Measurements from ENCODE around the gene RBKS. TPM values are rescaled to one million over a fixed set of nuclear protein-coding genes. Genes with fewer than 3 reads are reported as not detected.

The RBKS gene
- total RNA-seq, 1 experiment from 2014 or later: 9.2 TPM

GRCh38 chr2:27762951-27763906, 127.0 kb downstream of the RBKS start:
- peaks cover 28% of the 10 kb centered on the region for H3K4me1 Mint-ChIP-seq (ENCODE audit: insufficient read depth, unreplicated experiment)
- ChIA-PET CTCF (no interaction called here), POLR2A (interaction anchor here (0.6 to 3.4 kb wide), 5 partner anchors 9 to 104 kb away, joined by 3 to 39 read pairs (median 4); partner anchors contain the start of gene MRPL33)
- H3K27me3 Mint-ChIP-seq (ENCODE audit: insufficient read depth, unreplicated experiment): no peaks in the 10 kb centered on the region
- H3K36me3 Mint-ChIP-seq (ENCODE audit: insufficient read depth, unreplicated experiment): peaks cover 6% of the 10 kb centered on the region
- peak overlapping the region; percentile 90 for H3K27ac Mint-ChIP-seq (ENCODE audit: low read depth, unreplicated experiment)
- DNase-seq (ENCODE audit: unreplicated experiment): no peak
- BruUV-seq (replicated peaks): no TSS peak
- intact Hi-C loops (cut with micrococcal nuclease): no loop called here
- no peak for TF ChIP-seq CTCF (IDR thresholded peaks at IDR 0.05; ENCODE audit: unreplicated experiment)
- H3K4me3 Mint-ChIP-seq (ENCODE audit: unreplicated experiment): no peak overlapping the region
- no peaks in the 10 kb centered on the region for H3K9me3 Mint-ChIP-seq (ENCODE audit: unreplicated experiment)

- no peak for TF ChIP-seq CTCF (IDR thresholded peaks at IDR 0.05; ENCODE audit: unreplicated experiment)
- CTCF ChIA-PET: interaction anchor here (0.6 kb wide), 1 partner anchor 324 kb away, joined by 3 read pairs; no protein-coding TSS in a partner anchor
- H3K4me1 Mint-ChIP-seq (ENCODE audit: insufficient read depth, unreplicated experiment): peaks cover 58% of the 10 kb centered on the region
- no peak overlapping the region for H3K4me3 Mint-ChIP-seq (ENCODE audit: unreplicated experiment)
- H3K27me3 Mint-ChIP-seq (ENCODE audit: insufficient read depth, unreplicated experiment): no peaks in the 10 kb centered on the region
- no peaks in the 10 kb centered on the region for H3K9me3 Mint-ChIP-seq (ENCODE audit: unreplicated experiment)
- H3K27ac Mint-ChIP-seq (ENCODE audit: low read depth, unreplicated experiment): no peak overlapping the region
- no TSS peak for BruUV-seq (replicated peaks)
- intact Hi-C loops (cut with micrococcal nuclease): loop anchor here (10.0 kb wide), 1 partner anchor 518 kb away; no protein-coding TSS in a partner anchor
- POLR2A ChIA-PET: no interaction called here
- peaks cover 5% of the 10 kb centered on the region for H3K36me3 Mint-ChIP-seq (ENCODE audit: insufficient read depth, unreplicated experiment)
- no peak for DNase-seq (ENCODE audit: unreplicated experiment)
Observed at GRCh38 chr2:27756544-27757498, 133.4 kb downstream of the RBKS start.

DNA sequence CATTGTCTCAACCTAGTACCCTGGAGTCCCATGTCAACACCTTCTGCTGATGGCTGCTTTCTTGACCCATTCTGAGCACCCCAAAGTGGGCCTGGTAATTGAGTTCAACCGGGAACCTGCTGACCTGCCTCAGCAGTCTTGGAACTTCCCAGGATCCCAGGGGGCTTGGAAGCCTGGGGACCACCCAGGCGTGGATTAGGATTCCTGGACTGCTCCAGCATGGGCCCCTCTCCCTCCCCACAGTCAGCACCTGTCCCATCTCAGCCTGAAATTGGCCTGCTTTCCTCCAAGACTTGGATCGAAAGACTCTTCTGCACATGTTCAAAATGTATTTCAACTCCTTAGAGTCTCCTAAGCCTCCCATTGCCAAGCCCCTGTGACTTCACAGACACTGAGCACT, 134.1 kb downstream of the RBKS start:
- intact Hi-C loops (cut with micrococcal nuclease): loop anchor here (10.0 kb wide), 1 partner anchor 519 kb away; no protein-coding TSS in a partner anchor
- Mint-ChIP-seq H3K9me3 (ENCODE audit: unreplicated experiment) (no peaks in the 10 kb centered on the region), H3K27ac (ENCODE audit: low read depth, unreplicated experiment) (no peak overlapping the region), H3K4me1 (ENCODE audit: insufficient read depth, unreplicated experiment) (peaks cover 51% of the 10 kb centered on the region), H3K36me3 (ENCODE audit: insufficient read depth, unreplicated experiment) (peaks cover 5% of the 10 kb centered on the region), H3K4me3 (ENCODE audit: unreplicated experiment) (no peak overlapping the region), H3K27me3 (ENCODE audit: insufficient read depth, unreplicated experiment) (no peaks in the 10 kb centered on the region)
- BruUV-seq (replicated peaks): no TSS peak
- CTCF ChIA-PET: interaction anchor here (0.6 kb wide), 1 partner anchor 672 kb away, joined by 3 read pairs; no protein-coding TSS in a partner anchor
- no peak for DNase-seq (ENCODE audit: unreplicated experiment)
- POLR2A ChIA-PET: no interaction called here
- no peak for TF ChIP-seq CTCF (IDR thresholded peaks at IDR 0.05; ENCODE audit: unreplicated experiment)

Data from MCF 10A (cell line).